T-helper 1 cell treated with Interleukin-12 subunit alpha and Interleukin-12 subunit beta and Interleukin-4 antibody, amounts not matched to agents 30 μg/mL and 1 μg/mL, for 36 hours (primary cell): Measurements from ENCODE around the gene CRYBG3.
"Not testable (repeated sequence)": the region's sequence is repeated elsewhere in the genome, so short reads cannot be mapped to it uniquely, and the experiment has no call there.

ENCODE experiments used
- H3K27ac Mint-ChIP-seq: one replicate; pipeline ENCODE4 v1.8.0; 2021; ENCODE audit warnings: mild to moderate bottlenecking, mixed read lengths
- H3K27me3 Mint-ChIP-seq: one replicate; pipeline ENCODE4 v1.8.0; 2021; ENCODE audit warnings: low read depth, mixed read lengths
- H3K36me3 Mint-ChIP-seq: one replicate; pipeline ENCODE4 v1.8.0; 2021; ENCODE audit warnings: low read depth, mixed read lengths
- H3K4me1 Mint-ChIP-seq: one replicate; pipeline ENCODE4 v1.8.0; 2021; ENCODE audit warnings: low read depth, mixed read lengths
- H3K4me3 Mint-ChIP-seq: one replicate; pipeline ENCODE4 v1.8.0; 2021; ENCODE audit warnings: mild to moderate bottlenecking, moderate library complexity, mixed read lengths
- H3K9me3 Mint-ChIP-seq: one replicate; pipeline ENCODE4 v1.8.0; 2021; ENCODE audit warnings: mixed read lengths

The CRYBG3 gene

GRCh38 chr3:97896129-97896528 lies 74.3 kb downstream of the CRYBG3 start:
- Mint-ChIP-seq H3K36me3 (peaks cover 21% of the 10 kb centered on the region), H3K27ac (no peak overlapping the region), H3K4me3 (no peak overlapping the region)

GRCh38 chr3:97896547-97896946 lies 74.7 kb downstream of the CRYBG3 start:
- no peaks in the 10 kb centered on the region for H3K9me3 Mint-ChIP-seq
- no peak overlapping the region for H3K4me3 Mint-ChIP-seq
- H3K36me3 Mint-ChIP-seq: peaks cover 22% of the 10 kb centered on the region
- H3K4me1 Mint-ChIP-seq: peaks cover 1% of the 10 kb centered on the region
- no peaks in the 10 kb centered on the region for H3K27me3 Mint-ChIP-seq
- H3K27ac Mint-ChIP-seq: no peak overlapping the region

More at GRCh38 chr3:97896129-97896528, 74.3 kb downstream of the CRYBG3 start:
- Mint-ChIP-seq H3K9me3 (no peaks in the 10 kb centered on the region), H3K27me3 (no peaks in the 10 kb centered on the region), H3K4me1 (peaks cover 1% of the 10 kb centered on the region)

GRCh38 chr3:97899331-97899730 lies 77.5 kb downstream of the CRYBG3 start:
- Mint-ChIP-seq H3K4me1 (peaks cover 6% of the 10 kb centered on the region), H3K27me3 (no peaks in the 10 kb centered on the region), H3K27ac (no peak overlapping the region), H3K9me3 (no peaks in the 10 kb centered on the region), H3K36me3 (peaks cover 28% of the 10 kb centered on the region), H3K4me3 (no peak overlapping the region)

GRCh38 chr3:97901313-97902248 lies 79.8 kb downstream of the CRYBG3 start:
- Mint-ChIP-seq H3K27me3 (no peaks in the 10 kb centered on the region), H3K36me3 (peaks cover 21% of the 10 kb centered on the region), H3K9me3 (no peaks in the 10 kb centered on the region), H3K4me1 (peaks cover 6% of the 10 kb centered on the region), H3K4me3 (no peak overlapping the region), H3K27ac (no peak overlapping the region)

GRCh38 chr3:97909830-97910229 lies 88.0 kb downstream of the CRYBG3 start:
- not testable (repeated sequence) for H3K27ac Mint-ChIP-seq, H3K4me3 Mint-ChIP-seq, H3K27me3 Mint-ChIP-seq, H3K9me3 Mint-ChIP-seq
- H3K36me3 Mint-ChIP-seq: peaks cover 33% of the 10 kb centered on the region
- H3K4me1 Mint-ChIP-seq: peaks cover 22% of the 10 kb centered on the region

- H3K27ac Mint-ChIP-seq: peak overlapping the region; percentile 86
- H3K36me3 Mint-ChIP-seq: peaks cover 37% of the 10 kb centered on the region
- not testable (repeated sequence) for H3K9me3 Mint-ChIP-seq, H3K27me3 Mint-ChIP-seq
- H3K4me3 Mint-ChIP-seq: peak overlapping the region; percentile 77
- peaks cover 22% of the 10 kb centered on the region for H3K4me1 Mint-ChIP-seq
Measured at GRCh38 chr3:97910236-97910831, 88.5 kb downstream of the CRYBG3 start.

GRCh38 chr3:97910931-97911351 lies 89.1 kb downstream of the CRYBG3 start:
- Mint-ChIP-seq H3K4me3 (peak overlapping the region; percentile 77), H3K27me3 (no peaks in the 10 kb centered on the region), H3K36me3 (peaks cover 40% of the 10 kb centered on the region), H3K9me3 (peaks cover 6% of the 10 kb centered on the region), H3K4me1 (peaks cover 22% of the 10 kb centered on the region), H3K27ac (peak overlapping the region; percentile 86)

GRCh38 chr3:97911459-97911858 lies 89.6 kb downstream of the CRYBG3 start:
- Mint-ChIP-seq H3K9me3 (peaks cover 6% of the 10 kb centered on the region), H3K27me3 (no peaks in the 10 kb centered on the region), H3K36me3 (peaks cover 44% of the 10 kb centered on the region), H3K27ac (peak overlapping the region; percentile 86), H3K4me1 (peaks cover 22% of the 10 kb centered on the region), H3K4me3 (peak overlapping the region; percentile 77)

- Mint-ChIP-seq H3K36me3 (peaks cover 57% of the 10 kb centered on the region), H3K9me3 (no peaks in the 10 kb centered on the region), H3K27me3 (no peaks in the 10 kb centered on the region), H3K4me1 (peaks cover 25% of the 10 kb centered on the region), H3K4me3 (no peak overlapping the region), H3K27ac (no peak overlapping the region)
Measured at GRCh38 chr3:97914388-97914787, 92.6 kb downstream of the CRYBG3 start.

GRCh38 chr3:97916576-97916975 lies 94.8 kb downstream of the CRYBG3 start:
- no peak overlapping the region for H3K27ac Mint-ChIP-seq
- peaks cover under 1% of the 10 kb centered on the region for H3K9me3 Mint-ChIP-seq
- H3K4me3 Mint-ChIP-seq: no peak overlapping the region
- peaks cover 10% of the 10 kb centered on the region for H3K4me1 Mint-ChIP-seq
- peaks cover 66% of the 10 kb centered on the region for H3K36me3 Mint-ChIP-seq
- H3K27me3 Mint-ChIP-seq: no peaks in the 10 kb centered on the region

GRCh38 chr3:97917813-97918536 lies 96.2 kb downstream of the CRYBG3 start:
- no peak overlapping the region for H3K4me3 Mint-ChIP-seq
- peaks cover 8% of the 10 kb centered on the region for H3K4me1 Mint-ChIP-seq
- peaks cover 4% of the 10 kb centered on the region for H3K9me3 Mint-ChIP-seq
- H3K27me3 Mint-ChIP-seq: no peaks in the 10 kb centered on the region
- H3K27ac Mint-ChIP-seq: no peak overlapping the region
- H3K36me3 Mint-ChIP-seq: peaks cover 73% of the 10 kb centered on the region

- Mint-ChIP-seq H3K27me3 (no peaks in the 10 kb centered on the region), H3K36me3 (peaks cover 49% of the 10 kb centered on the region), H3K9me3 (peaks cover 12% of the 10 kb centered on the region), H3K27ac (no peak overlapping the region), H3K4me1 (no peaks in the 10 kb centered on the region), H3K4me3 (no peak overlapping the region)
Measured at GRCh38 chr3:97927704-97928103, 105.9 kb downstream of the CRYBG3 start.

- no peaks in the 10 kb centered on the region for H3K27me3 Mint-ChIP-seq
- no peak overlapping the region for H3K27ac Mint-ChIP-seq
- H3K9me3 Mint-ChIP-seq: peaks cover 12% of the 10 kb centered on the region
- no peaks in the 10 kb centered on the region for H3K4me1 Mint-ChIP-seq
- H3K4me3 Mint-ChIP-seq: no peak overlapping the region
- H3K36me3 Mint-ChIP-seq: peaks cover 43% of the 10 kb centered on the region
Measured at GRCh38 chr3:97928986-97929385, 107.2 kb downstream of the CRYBG3 start.

GRCh38 chr3:97930018-97930417 lies 108.2 kb downstream of the CRYBG3 start:
- Mint-ChIP-seq H3K27me3 (no peaks in the 10 kb centered on the region), H3K36me3 (peaks cover 36% of the 10 kb centered on the region), H3K4me1 (no peaks in the 10 kb centered on the region), H3K27ac (no peak overlapping the region), H3K9me3 (peaks cover 9% of the 10 kb centered on the region), H3K4me3 (no peak overlapping the region)
